ENCODE data around the gene ZNF71. TPM values are rescaled to one million over a fixed set of nuclear protein-coding genes. Genes with fewer than 3 reads are reported as not detected.

ZNF71 gene
- total and polyA plus RNA-seq, 2 of the 8 experiments (the other 6 are each of a cell fraction or from before 2014, with no cell fraction given): 8.2 to 12.4 TPM

DNA sequence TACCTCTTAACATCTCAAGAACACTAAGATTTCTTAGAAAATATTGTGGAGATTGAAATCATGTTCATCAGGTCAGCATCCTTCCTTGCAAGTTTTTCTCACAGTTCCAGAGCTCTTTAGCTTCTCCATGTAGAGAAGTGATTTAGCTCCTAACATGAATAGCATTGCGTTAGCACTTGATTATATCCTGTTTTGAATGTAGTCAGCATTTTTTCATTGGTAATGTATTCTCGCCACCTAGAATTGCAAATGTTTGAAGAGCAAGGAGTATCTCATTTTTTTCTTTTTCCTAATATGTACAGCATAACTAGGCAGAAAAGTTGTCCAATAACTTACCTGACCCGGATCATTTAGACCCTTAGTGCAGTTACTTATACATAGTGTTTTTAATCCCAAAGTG is 21.2 kb upstream of the ZNF71 start:
- Histone ChIP-seq H3K4me1 (replicated peaks in 1 of 4; ENCODE audit: control insufficient read depth in 3 of 4, insufficient read depth in 4 of 4, low read length in 3 of 4) (no peaks in the 10 kb centered on the region), H3K27ac (ENCODE audit: low read depth, low read length) (no peak overlapping the region), H2BK15ac (ENCODE audit: low read length) (no peak overlapping the region), H3K18ac (ENCODE audit: extremely low read depth, low read length) (no peak overlapping the region), H4K91ac (replicated peaks; ENCODE audit: insufficient read length, low read length) (no peak overlapping the region), H4K8ac (ENCODE audit: extremely low read depth, insufficient read depth, low read length) (no peak overlapping the region), H3K56ac (replicated peaks; ENCODE audit: insufficient read length, low read depth, low read length) (no peak overlapping the region), H4K5ac (ENCODE audit: insufficient read length, low read depth, low read length) (no peak overlapping the region), H2AFZ (ENCODE audit: low read length) (no peak overlapping the region), H3K79me2 (ENCODE audit: control insufficient read depth in 1 of 2, insufficient read depth in 2 of 2, low read length in 2 of 2) (no peaks in the 10 kb centered on the region), H3K23me2 (ENCODE audit: low read depth, low read length) (no peaks in the 10 kb centered on the region), H4K20me1 (replicated peaks in 1 of 2; ENCODE audit: control insufficient read depth in 1 of 2, insufficient read depth in 2 of 2, low read length in 2 of 2) (no peaks in the 10 kb centered on the region), H3K9ac (replicated peaks in 1 of 4; ENCODE audit: extremely low read depth in 1 of 4, low read depth in 3 of 4, low read length in 3 of 4) (no peak overlapping the region), H3K4me3 (ENCODE audit: extremely low read depth in 1 of 4, insufficient read depth in 2 of 4, low read depth in 3 of 4, low read length in 4 of 4) (no peak overlapping the region), H3K27me3 (replicated peaks in 1 of 4; ENCODE audit: control insufficient read depth in 3 of 4, extremely low read depth in 1 of 4, insufficient read depth in 3 of 4, low read length in 3 of 4) (no peaks in the 10 kb centered on the region), H3K23ac (ENCODE audit: insufficient read length) (no peak overlapping the region), H3K79me1 (ENCODE audit: low read depth, low read length) (no peaks in the 10 kb centered on the region), H2AK5ac (ENCODE audit: low read depth, low read length) (no peak overlapping the region), H2BK120ac (replicated peaks; ENCODE audit: low read depth, low read length) (no peak overlapping the region), H2BK20ac (ENCODE audit: low read length) (no peak overlapping the region), H3K4me2 (ENCODE audit: insufficient read depth in 1 of 2, low read depth in 2 of 2, low read length in 2 of 2) (no peak overlapping the region), H3K9me3 (ENCODE audit: insufficient read depth in 2 of 2, low read depth in 1 of 2, low read length in 1 of 2) (peaks cover 83 to 87% of the 10 kb centered on the region in 2 experiments), H3K14ac (ENCODE audit: insufficient read length) (no peak overlapping the region), H3K4ac (replicated peaks; ENCODE audit: insufficient read length, low read depth, low read length) (no peak overlapping the region), H3K36me3 (ENCODE audit: control insufficient read depth in 2 of 4, insufficient read depth in 4 of 4, low read length in 3 of 4) (peaks cover 4 to 94% (median 49%) of the 10 kb centered on the region in 4 experiments; a peak in 7 of 8 replicates), H2BK5ac (ENCODE audit: low read depth, low read length) (no peak overlapping the region), H2BK12ac (ENCODE audit: low read depth, low read length) (no peak overlapping the region)
- DNase-seq (ENCODE audit: low read depth in 1 of 2, low spot score in 2 of 2): no peak
- CTCF ChIA-PET (ENCODE audit: partially characterized antibody): no interaction called here
- POLR2A ChIA-PET (ENCODE audit: partially characterized antibody): no interaction called here
- no peak for FAIRE-seq
- WGBS, 2 experiments (ENCODE audit: extremely low coverage in 1 of 2, insufficient coverage in 1 of 2, insufficient read length in 1 of 2, insufficient replicate concordance in 2 of 2, low coverage in 1 of 2, low lambda C conversion rate in 2 of 2, missing lambda C conversion rate in 1 of 2): 91% methylated on average over 3 of the region's 3 CpGs; no CpG with 5 or more reads in 1 of the 2 experiments
- TF ChIP-seq SP4 (IDR thresholded peaks at IDR 0.05; ENCODE audit: low read length) (no peak), CHD1 (IDR thresholded peaks at IDR 0.05; ENCODE audit: low read depth, low read length) (no peak), KDM4A (IDR thresholded peaks at IDR 0.05; ENCODE audit: low read depth, low read length, severe bottlenecking) (no peak), KDM1A (IDR thresholded peaks at IDR 0.05; ENCODE audit: borderline replicate concordance, low read length) (no peak), HDAC2 (IDR thresholded peaks at IDR 0.05; ENCODE audit: borderline replicate concordance in 1 of 2, low read depth in 2 of 2, low read length in 2 of 2) (no peak), RBBP5 (IDR thresholded peaks at IDR 0.05; ENCODE audit: borderline replicate concordance, low read depth, low read length) (no peak), MAFK (IDR thresholded peaks at IDR 0.05; ENCODE audit: low read depth, low read length) (no peak), EP300 (IDR thresholded peaks at IDR 0.05; ENCODE audit: borderline replicate concordance in 1 of 2, low read depth in 2 of 2, low read length in 2 of 2) (no peak), SIN3A (conservative IDR thresholded peaks at IDR 0.05 in 1 of 2, IDR thresholded peaks at IDR 0.05 in 1 of 2; ENCODE audit: low read depth in 1 of 2, low read length in 2 of 2) (no peak), CTBP2 (IDR thresholded peaks at IDR 0.05; ENCODE audit: borderline replicate concordance, insufficient read depth, insufficient read length, low read length) (no peak), POU5F1 (IDR thresholded peaks at IDR 0.05; ENCODE audit: low read depth, low read length) (no peak), ASH2L (IDR thresholded peaks at IDR 0.05; ENCODE audit: low read length) (no peak)

All from H1 (cell line).